OCI-LY1 (cell line): Measurements from ENCODE around the gene RNF167.

Source experiments
- CTCF ChIP-seq: fragments of 200-600 bp; sonication (generic), shearing (Covaris generic); IDR thresholded peaks from 2 replicates; pipeline ENCODE4 v1.5.1; 2017; ENCODE audit warnings: mild to moderate bottlenecking, antibody characterized with exemption, low read length, moderate library complexity, mixed read lengths
- EZH2 ChIP-seq: fragments of 200-600 bp; sonication (generic), shearing (Covaris generic); IDR thresholded peaks from 2 replicates; pipeline ENCODE4 v1.8.0; 2017; ENCODE audit warnings: borderline replicate concordance, mixed run types, mild to moderate bottlenecking, antibody characterized with exemption, low read length, moderate library complexity, mixed read lengths

GRCh38 chr17:4986951-4987766, 47.1 kb downstream of the RNF167 start, which contains the start of gene CAMTA2:
- peak; percentile 93 for TF ChIP-seq CTCF
- TF ChIP-seq EZH2, result no peak
